ENCODE results near the gene IFNAR1. TPM values are rescaled to one million over a fixed set of nuclear protein-coding genes. Genes with fewer than 3 reads are reported as not detected.

IFNAR1 gene
- total and polyA plus RNA-seq, 9 of the 15 experiments (the other 6 are each of a cell fraction or from before 2014, with no cell fraction given), result 8.6 to 31.8 (median 14.8) TPM

GRCh38 chr21:33332143-33332542 is 7.4 kb downstream of the IFNAR1 start (continued):
- no peak for TF ChIP-seq ZNF449 (CRISPR knock-in tag; IDR thresholded peaks at IDR 0.05)
- no peak for TF ChIP-seq MBD1 (CRISPR knock-in tag; IDR thresholded peaks at IDR 0.05)
- no peak for TF ChIP-seq ELK3 (CRISPR knock-in tag; IDR thresholded peaks at IDR 0.05)
- no peak for TF ChIP-seq ID3 (CRISPR knock-in tag; IDR thresholded peaks at IDR 0.05)
- TF ChIP-seq ID3 (tag; IDR thresholded peaks at IDR 0.05), result 0 out of 2 replicates have a peak, but pooled peaks have one; percentile 29
- TF ChIP-seq CREB5 (CRISPR knock-in tag; IDR thresholded peaks at IDR 0.05), result no peak
- no peak for TF ChIP-seq CHD2 (IDR thresholded peaks at IDR 0.05; ENCODE audit: low read depth, low read length)
- peak; percentile 40; the same call in 1 of the 2 replicates for TF ChIP-seq MEF2A (IDR thresholded peaks at IDR 0.05; ENCODE audit: control insufficient read depth, low read depth, low read length)
- TF ChIP-seq BCLAF1 (IDR thresholded peaks at IDR 0.05; ENCODE audit: borderline replicate concordance in 1 of 2, control insufficient read depth in 1 of 2, low read depth in 2 of 2, low read length in 1 of 2), result no peak
- no peak for TF ChIP-seq ZC3H11A (IDR thresholded peaks at IDR 0.05; ENCODE audit: low read depth, low read length)
- no peak for TF ChIP-seq ZNF124 (CRISPR knock-in tag; IDR thresholded peaks at IDR 0.05)
- no peak for TF ChIP-seq ZFP36 (IDR thresholded peaks at IDR 0.05; ENCODE audit: low read depth, low read length, partially characterized antibody)
- TF ChIP-seq EGR1 (conservative IDR thresholded peaks at IDR 0.05), result no peak
- TF ChIP-seq ETS2 (tag; IDR thresholded peaks at IDR 0.05; ENCODE audit: borderline replicate concordance, poor library complexity, severe bottlenecking), result no peak
- no peak for TF ChIP-seq CEBPB (tag; IDR thresholded peaks at IDR 0.05)
- no peak for TF ChIP-seq GTF2F1 (IDR thresholded peaks at IDR 0.05; ENCODE audit: low read depth, low read length)
- no peak for TF ChIP-seq THRAP3 (IDR thresholded peaks at IDR 0.05; ENCODE audit: borderline replicate concordance)
- peak; percentile 57 for TF ChIP-seq MEIS2 (IDR thresholded peaks at IDR 0.05; ENCODE audit: partially characterized antibody)
- no peak for TF ChIP-seq ELF1 (tag; IDR thresholded peaks at IDR 0.05)
